KBM-7 (cell line): ENCODE results near the gene NID2.

Source experiments
- DNase-seq: peaks from one replicate; pipeline ENCODE4 v3.0.0-alpha.2; 2015
- in situ Hi-C: fragments of 300-500 bp; cut with MboI; formaldehyde crosslinking; loops from 2 replicates; pipeline ENCODE4 v1.14.3; 2020; ENCODE audit warnings: low sequenced_read_pairs, low pct_unique_long_range_greater_than_20kb, mixed read lengths

Gene NID2, protein sequence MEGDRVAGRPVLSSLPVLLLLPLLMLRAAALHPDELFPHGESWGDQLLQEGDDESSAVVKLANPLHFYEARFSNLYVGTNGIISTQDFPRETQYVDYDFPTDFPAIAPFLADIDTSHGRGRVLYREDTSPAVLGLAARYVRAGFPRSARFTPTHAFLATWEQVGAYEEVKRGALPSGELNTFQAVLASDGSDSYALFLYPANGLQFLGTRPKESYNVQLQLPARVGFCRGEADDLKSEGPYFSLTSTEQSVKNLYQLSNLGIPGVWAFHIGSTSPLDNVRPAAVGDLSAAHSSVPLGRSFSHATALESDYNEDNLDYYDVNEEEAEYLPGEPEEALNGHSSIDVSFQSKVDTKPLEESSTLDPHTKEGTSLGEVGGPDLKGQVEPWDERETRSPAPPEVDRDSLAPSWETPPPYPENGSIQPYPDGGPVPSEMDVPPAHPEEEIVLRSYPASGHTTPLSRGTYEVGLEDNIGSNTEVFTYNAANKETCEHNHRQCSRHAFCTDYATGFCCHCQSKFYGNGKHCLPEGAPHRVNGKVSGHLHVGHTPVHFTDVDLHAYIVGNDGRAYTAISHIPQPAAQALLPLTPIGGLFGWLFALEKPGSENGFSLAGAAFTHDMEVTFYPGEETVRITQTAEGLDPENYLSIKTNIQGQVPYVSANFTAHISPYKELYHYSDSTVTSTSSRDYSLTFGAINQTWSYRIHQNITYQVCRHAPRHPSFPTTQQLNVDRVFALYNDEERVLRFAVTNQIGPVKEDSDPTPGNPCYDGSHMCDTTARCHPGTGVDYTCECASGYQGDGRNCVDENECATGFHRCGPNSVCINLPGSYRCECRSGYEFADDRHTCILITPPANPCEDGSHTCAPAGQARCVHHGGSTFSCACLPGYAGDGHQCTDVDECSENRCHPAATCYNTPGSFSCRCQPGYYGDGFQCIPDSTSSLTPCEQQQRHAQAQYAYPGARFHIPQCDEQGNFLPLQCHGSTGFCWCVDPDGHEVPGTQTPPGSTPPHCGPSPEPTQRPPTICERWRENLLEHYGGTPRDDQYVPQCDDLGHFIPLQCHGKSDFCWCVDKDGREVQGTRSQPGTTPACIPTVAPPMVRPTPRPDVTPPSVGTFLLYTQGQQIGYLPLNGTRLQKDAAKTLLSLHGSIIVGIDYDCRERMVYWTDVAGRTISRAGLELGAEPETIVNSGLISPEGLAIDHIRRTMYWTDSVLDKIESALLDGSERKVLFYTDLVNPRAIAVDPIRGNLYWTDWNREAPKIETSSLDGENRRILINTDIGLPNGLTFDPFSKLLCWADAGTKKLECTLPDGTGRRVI (N-terminal part only)

DNA sequence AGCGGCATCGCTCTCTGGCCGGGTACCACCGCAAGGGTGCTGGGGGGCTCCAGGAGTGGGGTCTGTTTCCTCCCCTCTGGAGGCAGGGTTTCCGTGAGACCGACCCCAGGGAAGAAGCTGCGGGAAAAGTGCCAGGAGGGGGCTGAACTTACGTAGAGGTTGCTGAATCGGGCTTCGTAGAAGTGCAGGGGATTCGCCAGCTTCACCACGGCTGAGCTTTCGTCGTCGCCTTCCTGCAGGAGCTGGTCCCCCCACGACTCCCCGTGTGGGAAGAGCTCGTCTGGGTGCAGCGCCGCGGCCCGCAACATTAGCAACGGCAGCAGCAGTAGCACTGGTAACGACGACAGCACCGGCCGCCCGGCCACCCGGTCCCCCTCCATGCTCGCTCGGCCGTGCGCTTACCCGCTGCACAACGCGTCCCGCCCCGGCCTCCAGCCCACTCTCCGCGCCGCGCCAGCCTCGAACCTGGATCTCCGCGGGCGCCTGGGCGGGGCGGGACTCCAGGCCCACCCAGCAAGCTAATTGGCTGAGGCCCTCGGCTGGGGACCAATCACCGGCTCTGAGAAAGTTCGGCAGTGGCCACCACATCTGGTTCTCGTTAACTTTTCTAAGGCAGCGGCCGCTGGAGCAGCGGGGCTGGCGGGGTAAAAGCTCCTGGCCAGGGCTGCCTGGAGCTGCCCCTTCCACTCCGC, at the start of gene NID2:
Gene NID2, minus strand, starts transcription at position 445 of the 692 bp plus-strand sequence. Its CDS starts 65 bp downstream, at position 380.
- peak; percentile 70 for DNase-seq
- in situ Hi-C loops, result no loop called here

DNA sequence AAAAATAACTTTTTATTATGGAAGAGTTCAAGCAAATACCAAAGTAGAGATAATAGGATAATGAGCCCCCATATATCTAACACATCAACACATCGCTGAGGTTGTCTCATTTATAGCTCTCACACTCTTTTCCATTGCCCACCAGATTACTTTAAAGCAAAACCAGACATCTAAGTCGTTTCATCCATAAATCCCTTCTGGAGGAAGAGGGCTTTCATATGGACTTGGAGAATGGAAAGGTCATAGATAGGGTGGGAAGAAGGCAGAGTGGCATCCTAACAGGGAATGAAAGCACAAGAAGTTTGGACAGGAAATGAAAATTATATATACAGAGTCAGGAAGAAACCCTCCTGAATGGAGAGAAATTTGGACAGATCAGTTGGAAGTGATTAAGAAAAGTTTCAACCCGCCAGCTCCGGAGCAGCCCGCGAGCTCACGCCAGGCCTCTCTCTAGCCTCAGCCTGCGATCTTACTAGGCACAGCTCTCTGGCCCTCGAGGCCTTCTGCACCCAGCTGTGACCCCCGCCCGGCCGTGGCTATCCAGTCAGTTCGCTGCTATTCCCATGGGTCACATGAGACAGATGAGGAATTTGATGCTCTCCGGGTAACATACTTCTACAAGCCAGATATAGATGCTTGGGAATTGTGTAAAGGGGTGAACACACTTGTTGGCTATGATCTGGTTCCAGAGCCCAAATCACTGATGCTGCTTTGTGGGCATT, 48.4 kb upstream of the NID2 start:
- DNase-seq, result no peak
- in situ Hi-C loops, result no loop called here

DNA sequence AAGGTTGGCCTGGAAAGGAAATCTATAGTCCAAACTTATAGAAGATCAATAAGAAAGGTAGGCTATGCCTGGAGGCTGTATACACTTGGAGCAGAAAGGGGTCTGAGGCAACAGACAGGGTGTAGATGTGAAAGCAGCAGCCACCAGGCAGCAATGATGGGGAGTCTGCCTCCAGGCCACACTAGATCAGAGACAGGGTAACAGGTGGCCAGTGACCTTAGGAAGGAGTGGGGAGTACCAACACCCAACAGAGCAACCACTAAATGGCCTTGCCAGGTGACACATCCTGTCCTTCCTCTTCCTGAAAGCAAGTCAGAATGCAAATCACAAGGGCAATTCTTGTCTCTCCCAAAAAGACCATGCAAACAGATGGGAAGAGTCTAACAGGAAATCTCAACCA, 46.4 kb upstream of the NID2 start:
- DNase-seq, result no peak
- in situ Hi-C loops, result no loop called here

DNA sequence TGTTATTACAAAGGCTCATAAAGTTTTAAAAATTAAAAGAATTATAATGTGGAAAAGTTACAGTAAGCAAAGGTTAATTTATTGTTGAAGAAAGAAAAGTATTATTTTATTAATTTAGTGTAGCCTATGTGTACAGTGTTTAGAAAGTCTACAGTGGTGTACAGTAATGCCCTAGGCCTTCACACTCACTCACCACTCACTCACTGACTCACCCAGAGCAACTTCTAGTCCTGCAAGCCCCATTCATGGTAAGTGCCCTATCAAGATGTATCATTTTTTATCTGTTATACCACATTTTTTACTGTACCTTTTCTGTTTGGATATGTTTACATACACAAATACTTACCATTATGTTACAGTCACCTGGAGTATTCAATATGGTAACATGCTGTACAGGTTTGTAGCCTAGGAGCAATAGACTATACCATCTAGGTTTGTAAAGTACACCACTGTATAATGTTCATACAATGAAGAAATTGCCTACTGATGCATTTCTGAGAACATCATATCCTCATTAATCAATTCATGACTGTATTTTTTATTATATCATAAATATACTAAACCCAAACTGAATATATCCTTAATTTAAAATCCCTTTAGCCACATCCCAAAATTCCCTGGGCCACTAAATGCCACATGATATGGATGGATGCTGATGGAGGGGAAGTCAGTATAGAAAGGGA, 43.6 kb upstream of the NID2 start:
- in situ Hi-C loops, result no loop called here

DNA sequence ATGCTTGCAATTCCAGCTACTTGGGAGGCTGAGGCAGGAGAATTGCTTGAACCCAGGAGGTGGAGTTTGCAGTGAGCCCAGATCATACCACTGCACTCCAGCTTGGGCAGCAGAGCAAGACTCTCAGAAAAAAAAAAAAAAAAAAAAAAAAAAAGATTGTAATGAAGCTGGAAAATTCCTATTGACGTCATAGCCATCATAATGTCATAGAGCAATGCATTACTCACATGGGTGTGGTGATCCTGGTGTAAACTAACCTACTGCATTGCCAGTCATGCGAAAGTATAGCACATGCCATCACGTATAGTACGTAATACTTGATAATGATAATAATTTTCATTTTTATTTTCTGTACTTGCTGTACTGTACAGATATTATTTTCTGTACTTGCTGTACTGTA, 42.7 kb upstream of the NID2 start:
- DNase-seq, result no peak
- in situ Hi-C loops, result no loop called here

More for the DNA sequence above, 43.6 kb upstream of the NID2 start:
- DNase-seq, result no peak

DNA sequence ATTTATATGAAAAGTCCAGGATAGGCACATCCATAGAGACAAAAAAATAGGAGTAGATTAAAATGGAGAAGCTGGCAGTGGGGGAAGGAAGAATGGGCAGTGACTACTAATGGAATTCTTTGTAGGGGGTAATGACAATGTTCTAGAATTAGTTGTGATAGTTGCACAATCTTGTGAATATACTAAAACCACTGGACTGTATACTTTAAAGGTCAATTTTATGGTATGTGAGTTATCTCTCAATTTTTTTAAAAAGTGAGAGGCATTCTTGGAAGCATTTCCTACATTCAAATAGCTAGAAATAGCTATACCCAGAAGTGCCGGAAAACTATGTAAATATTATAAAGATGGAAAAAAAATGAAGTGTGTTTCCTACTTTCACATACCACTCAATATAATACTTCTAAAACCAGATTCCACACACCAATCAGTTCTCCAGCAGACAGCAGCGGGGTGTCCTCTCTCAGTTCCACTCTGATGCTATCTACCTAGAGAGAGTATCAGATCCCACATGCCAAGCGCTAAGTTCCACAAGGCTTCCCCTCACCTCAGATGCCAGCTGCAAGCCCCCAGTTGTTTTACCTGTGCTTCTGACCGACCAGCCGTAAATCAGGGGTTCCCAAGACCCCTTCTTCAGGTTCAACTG, 41.7 kb upstream of the NID2 start:
- in situ Hi-C loops, result no loop called here
- no peak for DNase-seq

DNA sequence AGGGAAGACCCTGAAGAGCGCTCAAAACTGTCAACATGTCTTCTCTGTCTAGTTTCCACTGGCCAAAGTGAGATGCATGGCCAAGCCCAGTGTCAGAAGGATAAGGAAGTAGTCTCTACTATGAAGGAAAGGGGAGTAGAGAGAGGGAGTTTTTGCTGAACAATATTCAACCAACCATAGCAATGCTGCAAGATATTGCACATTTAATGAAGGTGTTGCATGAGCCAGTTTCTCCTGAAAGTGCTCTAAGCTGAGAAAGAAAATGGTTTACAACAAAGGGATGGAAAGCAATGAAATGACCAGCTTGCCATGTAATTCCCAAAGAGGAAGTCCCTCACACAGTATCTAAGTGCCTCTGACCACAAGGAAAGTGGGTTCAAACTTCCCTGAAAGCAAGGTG, 40.0 kb upstream of the NID2 start:
- in situ Hi-C loops, result no loop called here
- no peak for DNase-seq

DNA sequence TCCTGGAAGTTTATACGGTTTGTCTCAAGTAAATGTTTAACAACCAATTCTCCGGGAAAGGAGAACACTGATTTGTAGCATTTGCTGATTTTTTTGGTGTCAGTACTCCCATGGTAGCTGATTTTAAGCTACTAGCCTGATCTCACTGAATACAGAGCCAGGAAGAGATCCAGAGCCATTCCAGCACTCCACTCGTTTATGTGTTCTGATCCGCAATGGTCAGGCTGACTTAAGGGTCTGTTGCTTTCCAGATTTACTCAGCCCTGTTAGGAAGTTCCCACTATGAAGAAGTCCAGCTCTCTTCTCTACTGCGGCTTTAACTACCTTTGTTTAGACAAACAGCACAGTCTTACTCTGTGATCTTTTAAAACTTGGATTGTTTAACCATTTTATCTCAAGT, 38.0 kb upstream of the NID2 start:
- in situ Hi-C loops, result no loop called here
- DNase-seq, result no peak

DNA sequence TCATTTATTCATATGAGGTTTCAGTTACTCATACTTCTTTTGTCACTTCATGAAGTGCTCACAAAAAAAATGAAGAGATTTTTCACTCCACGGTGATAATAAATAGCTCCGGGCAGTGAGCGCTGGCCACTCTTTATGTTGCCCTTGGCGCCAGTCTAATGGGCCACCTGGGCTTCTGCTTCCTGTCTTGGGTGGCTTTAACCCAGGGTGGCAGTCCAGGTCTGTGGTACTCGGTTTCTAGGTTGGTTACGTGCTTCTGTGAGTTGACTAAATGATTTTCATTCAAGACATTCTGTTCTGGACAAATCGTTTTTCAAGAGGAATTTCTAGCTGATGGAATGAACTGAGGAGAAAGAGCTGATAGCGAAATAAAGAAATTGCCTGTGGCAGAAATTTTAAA, 34.6 kb upstream of the NID2 start:
- DNase-seq, result no peak
- in situ Hi-C loops, result no loop called here

DNA sequence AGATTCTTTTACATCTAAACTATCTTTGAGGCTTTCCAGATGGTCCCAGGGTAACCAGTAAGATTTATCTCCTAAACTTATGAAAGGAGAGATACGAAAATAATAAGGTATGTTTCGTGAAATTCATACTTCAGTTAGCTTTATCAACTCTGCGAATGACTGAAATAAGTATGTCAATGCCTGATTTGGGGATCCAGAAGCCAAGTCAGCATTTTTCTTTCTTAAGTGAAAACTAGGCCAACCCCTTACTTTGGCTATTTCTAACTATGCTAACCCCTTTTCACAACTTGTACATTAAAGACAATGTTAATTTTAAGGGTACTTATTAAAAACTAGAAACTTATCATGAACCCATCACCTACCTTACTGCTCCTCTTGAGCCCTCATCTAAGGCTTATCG, 26.9 kb upstream of the NID2 start:
- in situ Hi-C loops, result no loop called here
- DNase-seq, result no peak

DNA sequence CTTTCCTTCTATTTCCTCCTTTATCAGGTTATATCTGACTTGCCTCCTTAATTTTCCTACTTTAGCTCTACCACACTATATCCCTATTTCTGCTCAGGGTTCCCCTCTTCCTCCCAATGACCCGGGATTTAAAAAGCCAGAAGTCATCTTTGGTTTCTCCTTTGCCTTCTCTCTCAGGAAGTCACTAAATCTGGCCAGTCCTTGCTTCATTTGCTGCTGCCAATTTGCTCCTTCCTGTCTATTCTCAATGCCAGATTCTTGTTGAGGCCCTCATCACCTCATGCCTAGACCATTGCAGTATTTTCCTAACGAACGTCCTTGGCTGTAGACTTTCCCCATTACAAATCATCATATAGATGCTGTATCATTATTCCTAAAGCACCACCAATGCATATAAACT, 26.5 kb upstream of the NID2 start:
- in situ Hi-C loops, result no loop called here
- DNase-seq, result no peak

DNA sequence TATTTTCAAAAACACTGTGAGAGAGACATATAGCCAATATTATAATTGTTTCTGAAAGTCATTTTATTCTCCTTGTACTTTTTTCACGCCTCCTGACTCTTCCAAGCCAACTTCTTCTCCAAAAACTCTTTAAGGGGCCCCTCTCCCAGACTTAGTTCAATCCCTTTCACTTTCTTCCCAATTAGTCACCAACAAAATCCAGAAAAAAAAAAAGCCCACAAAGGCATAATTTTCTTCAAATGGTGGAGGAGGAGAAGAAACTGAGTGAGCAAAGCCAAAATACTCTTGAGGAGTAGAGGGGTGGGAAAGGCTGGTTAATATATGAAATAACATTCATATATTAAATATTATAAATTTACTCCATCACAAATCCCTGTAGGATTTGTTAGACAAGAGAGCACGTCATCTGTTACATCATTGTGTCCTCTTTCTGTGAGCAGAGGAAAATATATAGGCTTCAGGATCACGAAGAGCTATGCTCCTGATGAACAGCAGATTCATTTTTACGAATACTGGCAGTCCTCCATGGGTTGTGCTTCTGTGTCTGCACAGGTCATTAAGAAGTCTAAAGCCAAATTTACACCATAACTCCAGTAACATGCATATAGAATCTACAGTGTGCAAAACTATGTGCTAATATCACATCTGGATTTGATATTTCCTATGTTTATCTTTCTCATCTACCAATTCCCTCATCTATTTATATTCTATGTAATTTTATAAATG, 25.9 kb upstream of the NID2 start:
- in situ Hi-C loops, result no loop called here
- no peak for DNase-seq

DNA sequence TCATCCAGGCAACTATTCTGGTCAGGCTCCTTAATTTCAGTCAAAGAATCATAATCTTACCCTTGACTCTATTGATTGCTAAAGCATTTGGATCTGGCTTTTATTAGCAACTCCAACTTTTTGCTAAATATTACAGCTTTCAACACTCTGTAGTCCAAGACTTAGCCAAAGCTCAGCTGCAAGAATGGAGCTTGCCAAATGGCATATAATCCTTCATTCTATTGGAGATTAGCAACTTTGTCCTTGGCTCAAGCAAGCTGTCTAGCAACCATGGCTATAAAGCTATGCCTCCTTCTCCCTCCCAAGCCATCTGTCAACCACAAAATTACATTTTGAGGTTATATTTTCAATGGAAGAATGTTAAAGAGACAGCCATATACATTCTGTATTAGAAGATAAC, 23.1 kb upstream of the NID2 start:
- in situ Hi-C loops, result no loop called here
- no peak for DNase-seq

DNA sequence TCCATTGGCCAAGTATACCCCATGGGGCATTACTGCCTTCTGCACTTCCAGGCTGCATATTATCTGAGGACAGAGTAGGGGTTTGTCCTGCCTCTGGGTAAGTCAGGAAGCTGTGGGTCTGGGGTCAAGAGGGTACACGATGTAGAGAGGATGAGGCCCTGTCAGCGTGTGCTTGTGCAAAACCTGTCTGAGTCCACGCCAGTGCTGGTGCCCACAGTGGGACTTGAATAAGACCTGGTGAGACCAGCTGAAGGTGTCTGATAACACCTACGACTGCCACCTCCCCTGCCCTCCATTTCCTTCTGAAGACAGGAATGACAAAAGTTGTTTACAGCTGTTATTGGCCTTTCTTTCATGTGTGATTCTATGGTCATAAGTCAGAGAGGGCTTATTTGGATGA, 22.1 kb upstream of the NID2 start:
- no peak for DNase-seq
- in situ Hi-C loops, result no loop called here

DNA sequence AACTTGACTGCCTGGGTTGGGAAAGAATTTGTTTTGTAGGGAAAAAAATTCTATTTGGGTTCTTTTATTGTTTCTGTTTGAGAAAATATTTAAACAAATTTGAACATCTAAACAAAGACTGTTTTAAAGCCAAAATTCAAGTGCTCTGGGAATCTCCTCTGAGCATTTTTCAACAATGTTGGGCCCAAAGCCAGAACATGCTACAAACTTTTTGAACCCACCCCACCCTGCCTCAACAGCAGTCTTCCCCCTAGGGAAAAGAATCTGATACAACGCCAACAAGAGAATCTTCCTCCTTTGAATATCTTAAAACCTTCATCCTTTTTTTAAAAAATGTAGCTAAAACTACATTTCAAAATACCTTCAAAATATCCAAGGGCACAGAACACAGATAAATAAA, 20.4 kb upstream of the NID2 start:
- no peak for DNase-seq
- in situ Hi-C loops, result no loop called here

DNA sequence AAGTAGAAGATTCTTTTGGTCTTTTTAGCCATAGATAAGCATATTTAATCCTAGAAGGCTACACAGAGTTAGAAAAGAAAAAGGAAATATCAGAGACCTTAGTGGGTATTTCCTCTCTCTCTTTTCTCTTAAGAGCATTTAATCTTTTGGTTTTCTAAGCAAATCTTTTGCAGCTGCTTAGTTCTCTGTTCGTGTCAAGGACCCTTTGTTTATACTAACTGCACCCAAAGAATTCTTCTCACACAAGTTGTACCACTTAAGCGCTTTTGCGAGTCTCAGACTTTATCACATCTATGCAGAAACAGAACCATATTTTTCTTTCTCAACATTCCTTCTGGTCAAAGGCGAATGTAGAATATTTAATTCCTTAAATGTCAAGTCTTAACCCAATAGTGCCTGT, 17.9 kb upstream of the NID2 start:
- no peak for DNase-seq
- in situ Hi-C loops, result no loop called here

DNA sequence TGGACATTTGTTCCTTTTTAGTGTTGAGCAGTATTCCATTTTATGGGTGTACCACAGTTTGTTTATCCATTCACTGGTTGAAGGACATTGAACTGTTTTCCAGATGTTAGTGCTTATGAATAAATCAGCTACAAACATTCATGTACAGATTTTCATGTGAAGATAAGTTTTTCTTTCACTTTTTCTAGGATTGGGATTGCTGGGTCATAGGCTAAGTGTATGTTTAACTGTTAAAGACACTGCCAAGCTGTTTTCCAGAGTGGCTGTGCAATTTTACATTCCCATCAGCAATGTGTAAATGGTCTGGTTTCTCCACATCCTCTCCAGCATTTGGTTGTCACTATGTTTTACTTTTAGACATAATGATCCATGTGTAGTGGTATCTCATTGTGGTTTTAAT, 14.0 kb upstream of the NID2 start:
- no peak for DNase-seq
- in situ Hi-C loops, result no loop called here
